ENCODE measurements around the gene KIRREL2.
A peak's percentile ranks its signal among the peaks of the same experiment; 100 is the strongest.
"Not testable (repeated sequence)": the region's sequence is repeated elsewhere in the genome, so short reads cannot be mapped to it uniquely, and the experiment has no call there.

The KIRREL2 gene

DNA sequence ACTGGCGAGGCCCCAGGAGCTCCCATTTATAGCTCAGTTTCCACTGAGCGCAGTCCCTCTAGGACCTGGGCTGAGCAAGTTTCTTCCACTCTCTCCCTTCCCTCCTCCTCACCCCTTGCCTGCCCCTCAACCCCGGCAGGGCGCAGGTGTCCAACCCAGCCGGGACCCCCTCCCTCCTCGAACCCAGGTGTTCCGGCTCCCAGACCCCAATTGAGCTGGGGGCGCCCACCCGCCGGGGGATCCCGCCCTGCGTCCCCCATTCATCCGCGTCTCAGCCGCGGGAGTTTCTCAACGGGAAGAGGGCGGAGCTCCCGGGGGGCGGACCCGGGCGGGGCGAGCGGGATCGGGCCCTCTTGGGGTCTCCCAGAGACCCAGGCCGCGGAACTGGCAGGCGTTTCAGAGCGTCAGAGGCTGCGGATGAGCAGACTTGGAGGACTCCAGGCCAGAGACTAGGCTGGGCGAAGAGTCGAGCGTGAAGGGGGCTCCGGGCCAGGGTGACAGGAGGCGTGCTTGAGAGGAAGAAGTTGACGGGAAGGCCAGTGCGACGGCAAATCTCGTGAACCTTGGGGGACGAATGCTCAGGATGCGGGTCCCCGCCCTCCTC lies at the start of gene KIRREL2:
KIRREL2 (plus strand) TSS at position 366 of the 604 bp plus-strand sequence; CDS start at position 575, 209 bp downstream.
- DNase-seq (ENCODE audit: low spot score), result no peak

DNA sequence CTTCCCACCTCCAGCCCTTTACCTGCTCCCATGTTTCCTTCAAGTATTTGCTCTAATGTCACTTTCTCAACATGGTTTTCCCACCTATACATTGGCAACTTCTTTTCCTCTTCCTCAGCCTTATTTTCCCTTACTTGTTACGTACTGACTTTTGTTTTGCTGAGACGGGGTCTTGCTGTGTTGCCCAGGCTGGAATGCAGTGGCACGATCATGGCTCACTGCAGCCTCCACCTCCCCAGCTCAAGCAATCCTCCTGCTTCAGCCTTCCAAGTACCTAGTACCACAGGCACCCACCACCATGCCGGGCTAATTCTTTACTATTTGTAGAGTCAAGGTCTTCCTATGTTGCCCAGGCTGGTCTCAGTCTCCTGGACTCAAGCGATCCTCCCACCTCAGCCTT lies 49.1 kb upstream of the KIRREL2 start:
- no peak for DNase-seq (ENCODE audit: low spot score)

DNA sequence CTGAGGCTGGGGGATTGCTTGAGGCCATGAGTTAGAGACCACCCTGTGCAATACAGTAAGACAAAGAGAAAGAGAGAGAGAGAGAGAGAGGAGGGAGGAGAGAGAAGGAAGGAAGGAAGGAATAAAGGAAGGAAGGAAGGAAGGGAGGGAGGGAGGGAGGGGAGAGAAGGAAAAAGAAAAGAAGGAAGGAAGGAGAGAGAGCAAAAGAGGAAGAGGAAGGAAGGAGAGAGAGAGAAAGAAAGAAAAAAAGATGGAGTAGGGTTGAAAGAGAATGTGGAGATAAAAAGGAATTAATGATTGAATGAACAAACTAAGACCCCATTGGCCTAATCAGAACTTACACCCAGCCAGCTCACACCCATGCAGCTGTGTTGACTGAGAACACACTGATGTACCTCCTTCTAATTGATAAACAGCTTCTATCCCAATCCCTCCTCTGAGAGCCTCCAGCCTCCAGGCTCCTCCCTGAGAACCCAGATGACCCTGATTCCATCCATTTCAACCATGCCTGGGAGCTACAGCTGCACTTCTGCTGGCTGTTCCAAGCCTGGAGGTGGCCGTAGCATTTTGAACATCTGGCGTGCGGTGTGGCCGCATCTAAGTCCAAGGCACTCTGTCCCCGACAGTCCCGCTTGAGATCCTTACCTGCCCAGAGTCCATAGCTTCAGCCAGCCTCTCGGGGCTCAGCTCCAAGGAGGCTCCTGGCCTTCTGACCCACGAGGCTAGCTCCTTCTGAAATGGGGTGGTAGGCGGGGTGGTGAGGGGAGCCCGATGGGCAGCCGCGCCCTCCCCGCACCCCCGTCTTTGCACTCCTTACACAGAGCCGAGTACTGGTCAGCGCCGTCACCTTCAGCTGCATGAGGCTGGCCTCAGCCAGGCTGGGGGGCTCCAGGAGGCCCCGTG lies 45.1 kb upstream of the KIRREL2 start:
- DNase-seq (ENCODE audit: low spot score), result no peak

DNA sequence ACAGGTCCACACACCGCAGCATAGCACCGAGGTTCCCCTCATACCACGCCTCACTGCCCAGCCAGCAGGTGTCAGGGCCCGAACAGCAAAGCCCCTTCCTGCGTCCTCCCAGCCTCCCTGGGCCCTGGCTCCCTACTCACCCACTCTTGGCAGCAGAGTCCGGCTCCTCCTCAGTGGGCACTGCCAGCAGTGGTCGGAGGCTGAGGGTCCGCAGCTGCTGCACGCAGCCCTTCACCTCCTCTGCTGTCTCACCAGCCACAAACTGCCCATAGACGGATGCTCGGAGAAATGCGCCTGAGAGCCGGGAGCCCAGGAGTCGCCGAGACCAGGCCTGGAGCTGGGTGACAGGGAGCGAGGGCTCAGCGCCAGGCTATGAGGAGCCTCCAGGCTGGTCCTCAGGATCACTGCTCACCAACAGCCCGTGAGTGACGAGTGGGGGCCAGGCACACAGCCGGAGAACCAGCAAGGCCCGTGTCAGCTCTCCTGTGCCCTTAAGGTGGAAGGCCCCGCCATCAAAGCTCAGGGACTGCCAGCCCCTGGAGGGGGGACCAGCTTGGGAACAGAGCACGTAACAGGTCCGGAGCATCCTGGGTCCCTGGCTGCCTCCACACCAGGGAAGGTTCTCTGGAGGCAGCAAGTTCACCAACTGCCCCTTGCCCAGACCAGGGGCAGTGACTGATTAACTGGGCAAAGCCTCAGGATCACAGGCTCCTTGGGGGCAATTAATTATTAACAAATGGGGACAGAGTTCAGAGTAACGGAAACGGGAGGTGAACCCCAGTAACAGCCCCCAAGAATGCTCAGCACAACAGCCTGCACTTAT lies 44.3 kb upstream of the KIRREL2 start, which contains the start of gene PRODH2:
PRODH2 (minus strand) TSS at position 626 of the 823 bp plus-strand sequence; CDS start at position 586, 40 bp downstream.
- no peak for DNase-seq (ENCODE audit: low spot score)

DNA sequence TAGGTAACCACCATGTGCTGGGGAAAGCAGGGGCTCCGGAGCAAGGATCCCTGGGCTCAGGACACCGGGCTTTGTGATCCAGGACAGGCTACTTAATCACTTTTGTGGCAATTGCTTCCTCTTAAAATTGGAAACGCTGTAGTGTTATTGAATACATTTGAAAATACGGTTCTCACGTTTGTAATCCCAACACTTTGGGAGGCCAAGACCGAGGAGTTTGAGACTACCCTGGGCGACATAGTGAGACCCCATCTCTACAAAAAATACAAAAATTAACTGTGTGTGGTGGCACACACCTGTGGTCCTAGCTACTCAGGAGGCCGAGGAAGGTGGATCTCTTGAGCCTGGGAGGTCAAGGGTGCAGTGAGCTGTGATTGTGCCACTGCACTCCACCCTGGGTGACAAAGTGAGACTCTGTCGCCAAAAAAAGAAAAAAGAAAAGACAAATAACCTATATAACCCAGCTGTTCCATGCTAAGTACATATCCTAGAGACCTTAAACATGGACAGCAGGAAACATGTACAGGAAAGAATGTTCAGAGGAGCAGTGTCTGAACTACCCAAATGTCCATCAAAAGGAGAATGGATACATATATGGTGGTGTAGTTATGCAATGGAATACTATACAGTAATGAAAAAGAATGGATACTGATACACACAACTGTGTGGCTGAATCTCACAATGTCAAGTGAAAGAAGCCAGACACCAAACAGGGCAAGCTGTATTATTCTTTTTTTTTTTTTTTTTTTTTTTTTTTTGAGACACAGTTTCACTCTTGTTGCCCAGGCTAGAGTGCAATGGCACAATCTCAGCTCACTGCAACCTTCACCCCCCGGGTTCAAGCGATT lies 43.4 kb upstream of the KIRREL2 start:
- DNase-seq (ENCODE audit: low spot score), result no peak

DNA sequence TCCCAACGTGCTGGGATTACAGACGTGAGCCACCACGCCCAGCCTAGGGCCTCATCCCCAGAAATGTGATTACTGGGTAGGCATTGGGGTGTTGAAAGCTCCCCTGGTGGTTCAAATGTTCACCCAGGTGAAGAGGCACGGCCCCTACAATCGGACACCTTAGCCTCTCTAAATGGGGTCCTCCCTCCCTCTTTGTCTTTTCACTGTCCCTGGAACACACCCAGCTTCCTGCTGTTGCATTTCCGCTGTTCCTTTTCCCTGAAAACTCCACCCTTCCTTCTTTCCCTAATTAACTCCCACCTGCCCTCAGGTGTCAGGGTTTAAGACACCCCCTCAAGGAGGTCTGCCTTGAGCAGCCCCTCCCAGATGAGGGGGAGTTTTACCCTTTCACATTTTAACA lies 40.4 kb upstream of the KIRREL2 start:
- DNase-seq (ENCODE audit: low spot score), result no peak

DNA sequence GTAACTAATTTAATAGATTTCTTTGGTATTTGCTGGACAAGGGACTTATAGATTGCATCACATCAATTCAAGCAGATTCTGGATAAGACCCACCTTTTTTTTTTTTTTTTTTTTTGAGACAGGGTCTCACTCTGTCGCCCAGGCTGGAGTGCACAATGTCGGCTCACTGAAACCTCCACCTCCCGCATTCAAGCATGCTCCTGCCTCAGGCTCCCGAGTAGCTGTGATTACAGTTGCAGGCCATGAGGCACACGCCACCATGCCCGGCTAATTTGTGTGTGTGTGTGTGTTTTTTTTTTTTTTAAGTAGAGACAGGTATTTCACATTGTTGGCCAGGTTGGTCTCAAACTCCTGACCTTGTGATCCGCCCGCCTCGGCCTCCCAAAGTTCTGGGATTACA lies 39.9 kb upstream of the KIRREL2 start:
- no peak for DNase-seq (ENCODE audit: low spot score)

DNA sequence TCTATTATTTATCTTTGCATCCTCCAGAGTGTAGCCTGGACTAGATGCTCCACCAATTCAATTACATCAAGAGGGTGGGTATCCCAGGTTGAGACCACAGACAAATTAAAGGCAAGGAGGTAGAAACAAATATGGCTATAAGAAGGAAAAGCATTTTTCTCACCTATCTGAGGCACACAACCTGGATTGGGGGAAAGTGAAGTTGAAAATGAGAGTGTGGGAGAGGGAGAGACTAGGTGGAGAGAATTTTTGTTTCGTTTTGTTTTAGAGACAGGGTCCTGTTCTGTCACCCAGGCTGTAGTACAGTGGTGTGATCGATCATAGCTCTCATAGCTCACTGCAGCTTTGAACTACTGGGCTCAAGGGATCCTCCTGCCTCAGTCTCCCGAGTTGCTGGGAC lies 38.3 kb upstream of the KIRREL2 start:
- DNase-seq (ENCODE audit: low spot score), result no peak

DNA sequence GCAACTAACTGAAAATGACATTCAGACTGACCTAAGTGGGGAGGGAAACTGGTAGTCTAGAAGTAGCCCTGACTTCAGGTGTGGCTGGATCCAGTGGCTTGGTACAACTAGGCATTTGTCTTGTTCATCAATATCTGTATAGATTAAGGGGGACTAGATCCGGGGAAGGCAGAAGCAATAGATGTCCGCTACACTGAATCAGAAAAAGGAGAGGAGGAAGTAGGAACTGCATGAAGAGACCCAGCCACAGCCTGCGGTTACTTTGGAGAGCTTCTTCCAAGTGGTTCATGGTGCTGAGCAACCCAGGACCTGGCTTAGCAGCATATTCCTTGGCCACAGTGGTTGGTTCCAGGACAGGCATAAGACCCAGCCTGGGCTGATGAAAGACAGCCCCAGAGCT lies 34.1 kb upstream of the KIRREL2 start:
- DNase-seq (ENCODE audit: low spot score), result no peak

DNA sequence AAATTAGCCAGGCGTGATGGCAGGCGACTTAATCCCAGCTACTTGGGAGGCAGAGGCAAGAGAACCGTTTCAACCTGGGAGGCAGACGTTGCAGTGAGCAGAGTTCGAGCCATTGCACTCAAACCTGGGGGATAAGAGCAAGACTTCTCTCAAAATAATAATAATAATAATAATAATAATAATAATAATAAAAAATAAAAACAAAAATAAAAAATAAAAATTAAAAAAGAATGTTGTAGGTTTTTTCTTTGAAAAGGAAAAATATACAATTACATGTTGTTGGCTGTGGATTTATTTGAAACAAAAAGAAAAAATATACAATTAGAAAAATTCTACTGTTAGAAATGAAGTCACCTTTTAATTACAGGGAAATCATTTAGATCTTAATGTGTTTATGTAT lies 32.6 kb upstream of the KIRREL2 start:
- no peak for DNase-seq (ENCODE audit: low spot score)

DNA sequence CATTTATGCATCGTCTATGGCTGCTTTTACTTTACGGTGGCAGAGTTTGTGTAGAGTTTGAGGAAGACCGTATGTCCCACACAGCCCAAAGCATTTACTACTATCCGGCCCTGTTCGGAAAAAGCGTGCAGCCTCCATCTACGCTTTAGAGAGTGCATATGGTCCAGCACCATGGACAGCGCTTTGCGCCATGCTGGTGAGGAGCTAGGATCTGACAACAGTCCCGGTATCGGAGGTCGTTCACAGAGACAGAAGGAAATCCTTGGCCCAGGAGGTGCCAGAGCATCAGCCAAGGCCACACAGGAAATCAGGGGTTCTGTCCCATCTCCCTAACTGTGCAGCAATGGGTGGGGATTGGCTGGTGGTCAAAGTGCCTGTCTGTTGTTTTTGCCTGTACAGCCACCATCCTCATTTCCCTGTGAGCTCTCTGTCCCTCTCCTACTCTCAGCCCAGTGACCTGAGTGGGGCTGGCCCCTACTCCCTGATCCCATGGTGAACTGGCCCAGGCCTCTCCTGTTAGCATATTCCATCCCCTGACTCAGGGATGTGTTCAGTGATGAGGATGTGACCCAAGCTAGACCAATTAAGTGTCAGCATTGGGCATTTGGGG lies 27.9 kb upstream of the KIRREL2 start:
- peak; percentile 53 for DNase-seq (ENCODE audit: low spot score)

DNA sequence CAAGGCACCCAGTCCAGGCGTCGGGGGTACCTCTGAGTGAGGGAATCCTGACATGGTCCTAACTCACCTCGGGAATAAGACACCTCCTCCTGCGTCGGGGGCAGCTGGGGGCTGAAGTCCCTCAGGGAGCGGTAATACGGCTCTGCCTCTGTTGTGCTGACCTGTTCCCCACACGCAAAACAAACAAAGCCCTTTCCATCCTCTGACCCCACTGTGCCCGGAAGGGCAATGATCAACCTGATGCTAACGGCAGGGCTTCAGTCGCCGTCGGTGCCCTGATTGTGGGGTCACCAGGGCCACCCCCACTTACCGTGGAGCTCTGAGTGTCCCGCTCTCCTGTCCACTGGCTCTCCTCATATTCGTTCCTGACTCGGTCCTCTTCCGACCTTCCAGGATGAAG lies 25.7 kb upstream of the KIRREL2 start:
- DNase-seq (ENCODE audit: low spot score), result no peak

DNA sequence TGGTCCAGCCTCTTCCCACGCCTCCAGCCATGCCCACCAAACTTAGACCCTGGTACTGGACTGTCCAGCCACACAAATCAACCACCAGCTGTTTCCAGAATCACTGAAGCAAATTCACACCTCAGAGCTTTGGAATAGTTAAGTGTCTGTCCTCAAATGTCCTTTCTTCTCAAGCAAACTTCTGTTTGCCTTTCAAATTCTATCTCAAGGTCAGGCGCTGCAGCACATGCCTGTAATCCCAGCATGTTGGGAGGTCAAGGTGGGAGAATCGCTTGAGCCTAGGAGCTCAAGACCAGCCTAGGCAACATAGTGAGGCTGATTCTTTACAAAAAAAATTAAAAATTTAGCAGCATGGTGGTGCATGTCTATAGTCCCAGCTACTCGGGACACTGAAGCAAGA lies 24.7 kb upstream of the KIRREL2 start:
- no peak for DNase-seq (ENCODE audit: low spot score)

DNA sequence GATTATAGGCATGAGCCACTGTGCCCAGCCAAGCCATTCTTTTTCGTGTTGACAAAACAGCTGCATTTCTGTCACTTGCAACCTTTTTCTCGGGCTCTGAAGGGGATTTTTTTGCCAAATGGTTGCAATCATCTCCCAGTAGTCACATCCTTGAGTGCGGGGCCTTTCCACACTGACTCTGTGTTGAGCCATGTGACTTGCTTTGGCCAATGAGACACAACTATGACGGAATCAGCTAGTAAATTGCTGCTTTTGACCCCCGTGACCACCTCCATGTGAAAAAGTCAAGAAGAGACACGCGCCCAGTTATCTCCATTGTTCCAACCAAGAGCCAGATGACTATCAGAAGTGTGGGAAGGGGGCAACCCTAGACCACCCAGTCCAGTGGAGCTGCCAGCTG lies 22.7 kb upstream of the KIRREL2 start:
- no peak for DNase-seq (ENCODE audit: low spot score)

DNA sequence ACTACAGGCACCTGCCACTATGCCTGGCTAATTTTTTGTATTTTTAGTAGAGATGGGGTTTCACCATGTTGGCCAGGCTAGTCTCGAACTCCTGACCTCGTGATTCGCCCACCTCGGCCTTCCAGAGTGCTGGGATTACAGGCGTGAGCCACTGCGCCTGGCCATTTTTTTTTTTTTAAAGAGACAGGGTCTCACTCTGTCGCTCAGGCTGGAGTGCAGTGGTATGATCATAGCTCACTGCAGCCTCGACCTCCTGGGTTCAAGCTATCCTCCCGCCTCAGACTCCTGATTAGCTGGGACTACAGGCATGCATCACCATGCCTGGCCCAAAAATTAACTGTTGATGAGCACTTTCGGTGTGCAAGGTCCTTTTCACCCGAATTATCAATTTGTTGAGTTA lies 20.6 kb upstream of the KIRREL2 start:
- DNase-seq (ENCODE audit: low spot score), result not testable (repeated sequence)

DNA sequence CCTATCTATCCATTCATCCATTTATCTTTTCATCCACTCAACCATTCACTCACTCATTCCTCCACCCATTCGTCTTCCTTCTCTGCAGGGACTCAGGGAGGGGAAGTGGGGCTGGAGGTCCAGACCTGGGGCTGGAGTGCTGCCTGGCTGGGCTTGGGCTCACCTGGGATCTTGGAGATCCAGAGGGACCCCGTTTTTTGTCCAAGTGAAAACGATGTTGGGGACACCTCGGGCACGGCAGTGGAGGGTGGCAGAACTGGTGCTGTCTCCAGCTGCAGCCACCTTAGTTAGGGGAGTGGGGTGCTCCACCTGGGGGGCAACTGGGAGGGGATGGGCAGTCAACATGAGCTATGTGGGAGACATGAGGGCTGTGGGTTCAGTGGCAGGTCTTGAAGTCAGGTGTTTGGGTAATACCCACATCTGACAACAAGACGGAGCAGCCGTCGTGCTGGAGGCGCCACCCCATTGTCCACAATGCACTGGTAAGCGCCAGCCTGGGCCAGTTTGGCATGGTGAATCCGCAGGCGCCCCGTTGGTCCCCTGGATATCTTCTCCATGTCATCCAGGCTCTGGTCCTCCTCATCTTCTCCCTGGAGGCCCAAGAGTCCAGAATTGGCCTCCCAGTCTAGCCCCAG lies 14.6 kb upstream of the KIRREL2 start:
- no peak for DNase-seq (ENCODE audit: low spot score)

DNA sequence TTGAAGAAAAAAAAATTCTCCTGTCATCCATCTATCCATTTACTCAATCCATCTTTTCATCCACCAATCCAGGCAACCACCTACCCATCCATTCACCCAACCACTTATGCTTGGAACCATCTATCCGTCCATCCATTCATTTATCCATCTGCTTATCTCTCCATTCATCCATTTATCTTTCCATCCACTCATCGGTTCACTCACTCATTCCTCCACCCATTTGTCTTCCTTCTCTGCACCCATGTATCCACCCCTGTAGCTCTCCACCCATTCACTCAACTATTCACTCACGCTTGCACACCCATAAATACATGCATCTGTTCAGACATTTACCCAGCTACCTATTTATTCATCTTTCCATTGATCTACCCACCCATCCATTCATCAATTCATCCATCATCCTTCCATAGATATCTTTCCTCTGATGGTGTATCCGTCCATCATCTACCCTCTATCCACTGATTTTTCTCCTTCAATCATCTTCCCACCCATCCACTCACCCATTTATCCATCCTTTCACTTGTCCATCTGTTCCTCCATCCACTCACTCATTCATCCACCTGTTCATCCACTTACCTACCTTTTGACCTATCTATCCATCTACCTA lies 13.9 kb upstream of the KIRREL2 start:
- no peak for DNase-seq (ENCODE audit: low spot score)

DNA sequence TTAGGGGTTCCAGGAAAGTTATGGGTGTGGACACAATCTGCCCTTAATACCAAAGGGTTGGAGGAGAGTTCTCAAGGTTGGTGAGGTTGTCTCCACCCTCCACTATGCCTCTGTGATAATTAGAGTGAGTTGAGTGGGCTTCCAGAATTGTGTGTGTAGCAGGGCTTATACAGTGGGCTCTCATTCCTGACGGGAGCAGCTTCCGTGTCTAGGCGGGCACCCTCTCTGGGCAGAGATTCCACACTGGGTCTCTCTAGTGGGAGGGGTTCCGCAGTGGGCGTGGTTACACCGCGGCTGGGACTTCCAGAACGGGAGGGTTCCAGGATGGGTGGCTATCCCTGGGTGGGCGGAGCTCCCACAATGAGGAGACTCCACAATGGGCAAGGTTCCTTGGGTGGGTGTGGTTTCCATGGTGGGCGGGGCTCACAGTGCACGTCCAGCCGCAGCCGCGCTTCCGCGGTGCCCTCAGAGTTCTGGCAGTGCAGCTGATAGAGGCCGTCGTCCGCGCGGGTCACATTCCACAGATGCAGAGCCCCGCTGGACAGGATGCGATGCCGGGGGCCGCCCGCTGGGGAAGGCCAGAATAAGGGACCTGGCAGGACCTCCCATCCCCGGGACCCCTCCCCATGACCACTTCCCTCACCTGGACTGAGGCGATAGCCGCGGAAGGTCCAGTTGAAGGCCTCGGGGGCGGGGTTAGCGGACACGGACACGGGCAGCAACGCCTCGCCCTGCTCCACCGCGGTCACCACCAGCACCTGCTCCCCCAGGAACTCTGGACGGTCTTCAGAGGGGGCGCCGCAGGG lies 12.8 kb upstream of the KIRREL2 start:
- no peak for DNase-seq (ENCODE audit: low spot score)

DNA sequence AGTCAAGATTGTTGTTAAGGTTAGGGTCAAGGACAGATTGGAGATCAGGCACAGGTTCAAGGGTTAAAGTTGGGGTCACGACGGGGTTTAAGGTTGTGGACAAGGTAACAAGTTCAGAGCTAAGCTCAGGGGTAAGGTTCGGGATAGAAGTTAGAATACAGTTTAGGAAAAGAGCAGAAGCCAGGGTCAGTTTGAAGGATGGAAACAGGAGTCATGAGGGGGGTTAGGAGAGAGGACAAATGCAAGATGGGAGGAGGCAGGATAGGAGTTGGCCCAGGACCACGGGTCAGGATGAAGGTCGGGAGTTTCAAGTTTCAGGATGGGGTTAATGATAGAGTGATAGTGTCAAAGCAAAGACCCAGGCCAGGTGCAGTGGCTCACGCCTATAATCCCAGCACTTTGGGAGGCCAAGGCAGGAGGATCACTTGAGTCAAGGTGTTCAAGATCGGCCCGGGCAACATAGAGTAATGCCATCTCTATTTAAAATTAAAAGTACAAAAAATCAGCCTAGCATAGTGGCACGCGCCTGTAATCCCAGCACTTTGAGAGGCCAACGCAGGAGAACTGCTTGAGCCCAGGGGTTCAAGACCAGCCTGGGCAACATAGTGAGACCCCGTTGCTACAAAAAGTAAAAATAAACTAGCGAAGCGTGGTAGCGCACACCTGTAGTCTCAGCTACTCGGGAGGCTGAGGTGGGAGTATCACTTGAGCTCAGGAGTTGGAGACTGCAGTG lies 12.1 kb upstream of the KIRREL2 start:
- no peak for DNase-seq (ENCODE audit: low spot score)
